Natural killer cell (primary cell): ENCODE results near the gene UCHL5. TPM values are rescaled to one million over a fixed set of nuclear protein-coding genes. Genes with fewer than 3 reads are reported as not detected.

ENCODE experiments used
- ATAC-seq, 3 donors: fragments of 150-1000 bp in 2 of 3; fragments of 200-7000 bp in 1 of 3; cut with Tn5 transposase; 1 replicate in 1 of 3; 2 replicates in 2 of 3; pipeline ENCODE4 v1.10.0; 2021; ENCODE audit warnings: mild to moderate bottlenecking in 2 of 3, moderate library complexity in 2 of 3
- DNase-seq, 2 donors: peaks; one replicate each; pipeline versions ENCODE4 v3.0.0 to v3.0.0-alpha.2; 2013 to 2021; ENCODE audit warnings: mixed read lengths in 1 of 2
- H3K27ac ChIP-seq: one replicate; pipeline ENCODE4 v1.5.1; 2013; ENCODE audit warnings: mild to moderate bottlenecking, low read length
- H3K27me3 ChIP-seq: one replicate; pipeline ENCODE4 v1.6.1; 2013; ENCODE audit warnings: low read length; ENCODE audit not compliant: control insufficient read depth, insufficient read depth
- H3K36me3 ChIP-seq: one replicate; pipeline ENCODE4 v1.6.1; 2013; ENCODE audit warnings: low read length; ENCODE audit not compliant: control insufficient read depth, insufficient read depth
- H3K4me1 ChIP-seq: one replicate; pipeline ENCODE4 v1.6.1; 2013; ENCODE audit warnings: low read length; ENCODE audit not compliant: control insufficient read depth, insufficient read depth
- H3K4me3 ChIP-seq: one replicate; pipeline ENCODE4 v1.5.1; 2013; ENCODE audit warnings: low read length
- H3K9me3 ChIP-seq: one replicate; pipeline ENCODE4 v1.6.1; 2013; ENCODE audit warnings: low read length; ENCODE audit not compliant: control insufficient read depth, insufficient read depth
- H3K27ac Mint-ChIP-seq, 2 donors: one replicate each; pipeline ENCODE4 v1.8.0; 2022; ENCODE audit warnings: mild to moderate bottlenecking in 2 of 2, mixed read lengths in 2 of 2, moderate library complexity in 1 of 2
- H3K27me3 Mint-ChIP-seq, 2 donors: one replicate each; pipeline ENCODE4 v1.8.0; 2022; ENCODE audit warnings: low read depth in 2 of 2, mixed read lengths in 2 of 2
- H3K36me3 Mint-ChIP-seq: one replicate; pipeline ENCODE4 v1.8.0; 2022; ENCODE audit warnings: mixed read lengths
- H3K4me1 Mint-ChIP-seq, 2 donors: one replicate each; pipeline ENCODE4 v1.8.0; 2022; ENCODE audit warnings: mixed read lengths in 2 of 2
- H3K4me3 Mint-ChIP-seq: one replicate; pipeline ENCODE4 v1.8.0; 2022; ENCODE audit warnings: mild to moderate bottlenecking, moderate library complexity, mixed read lengths
- H3K9me3 Mint-ChIP-seq, 2 donors: one replicate each; pipeline ENCODE4 v1.8.0; 2022; ENCODE audit warnings: mixed read lengths in 2 of 2
- CTCF ChIP-seq: fragments of 200-600 bp; IDR thresholded peaks from one replicate; pipeline ENCODE4 v1.8.0; 2022; ENCODE audit warnings: antibody characterized with exemption
- WGBS: methylation state at CpG from one replicate; pipeline ENCODE4 v1.1.7; 2013; ENCODE audit warnings: missing lambda C conversion rate; ENCODE audit not compliant: insufficient coverage; 5-methylcytosine and 5-hydroxymethylcytosine counted together
- intact Hi-C: fragments of 100-400 bp; cut with micrococcal nuclease; formaldehyde crosslinking; loops from one replicate; pipeline ENCODE4 v1.14.2; 2022
- total RNA-seq, 4 donors: library from RNA; stranded (reverse); fragments of 120-200 nt in 1 of 4; gene quantifications; one replicate each; pipeline versions ENCODE4 v1.2.3 to v1.2.4, GENCODE V29; 2013 to 2022

Gene UCHL5
- total RNA-seq, 3 donors from 2014 or later (not counting 1 experiment from before 2014, with no cell fraction given), result 44.3 to 53.9 (median 51.9) TPM

GRCh38 chr1:193060938-193061337, 1.8 kb upstream of the UCHL5 start:
- H3K27me3 Mint-ChIP-seq, result no peaks in the 10 kb centered on the region
- no peak overlapping the region for H3K27ac ChIP-seq
- no peaks in the 10 kb centered on the region for H3K36me3 Mint-ChIP-seq
- no peaks in the 10 kb centered on the region for H3K36me3 ChIP-seq
- DNase-seq, result peak in 1 of 2 donors; percentile 20
- peak overlapping the region; percentile 98 for H3K4me3 Mint-ChIP-seq
- H3K27me3 ChIP-seq, result no peaks in the 10 kb centered on the region
- TF ChIP-seq CTCF, result no peak
- intact Hi-C loops, result no loop called here
- H3K27ac Mint-ChIP-seq, result peak overlapping the region; percentile 98
- no peaks in the 10 kb centered on the region for H3K9me3 Mint-ChIP-seq
- no peaks in the 10 kb centered on the region for H3K9me3 ChIP-seq
- no peak overlapping the region for H3K4me3 ChIP-seq
- ATAC-seq, result no peak
- peaks cover 14% of the 10 kb centered on the region for H3K4me1 ChIP-seq
- 29% methylated on average over 2 of the region's 2 CpGs for WGBS
- H3K4me1 Mint-ChIP-seq, result peaks cover 63 to 80% of the 10 kb centered on the region in 2 donors

- Histone ChIP-seq H3K27me3 (no peaks in the 10 kb centered on the region), H3K27ac (peak overlapping the region; percentile 15), H3K9me3 (no peaks in the 10 kb centered on the region), H3K4me1 (peaks cover 14% of the 10 kb centered on the region), H3K4me3 (peak overlapping the region; percentile 99), H3K36me3 (no peaks in the 10 kb centered on the region)
- intact Hi-C loops, result no loop called here
- DNase-seq (peak in 1 of 2 donors; percentile 12), ATAC-seq (no peak)
- Mint-ChIP-seq H3K27ac (peak overlapping the region; percentile 98), H3K27me3 (no peaks in the 10 kb centered on the region), H3K4me1 (peaks cover 60 to 78% of the 10 kb centered on the region in 2 donors), H3K9me3 (no peaks in the 10 kb centered on the region), H3K4me3 (peak overlapping the region; percentile 98), H3K36me3 (no peaks in the 10 kb centered on the region)
- TF ChIP-seq CTCF, result no peak
- WGBS, result 39% methylated on average over 3 of the region's 4 CpGs
Measured at GRCh38 chr1:193060406-193060805, 1.2 kb upstream of the UCHL5 start.

- H3K4me3 ChIP-seq, result peak overlapping the region; percentile 99
- DNase-seq (no peak), ATAC-seq (no peak)
- H3K27ac Mint-ChIP-seq, result peak overlapping the region; percentile 98
- no peaks in the 10 kb centered on the region for H3K36me3 ChIP-seq
- 0% methylated on average over 5 of the region's 9 CpGs for WGBS
- peak overlapping the region; percentile 98 for H3K4me3 Mint-ChIP-seq
- H3K36me3 Mint-ChIP-seq, result no peaks in the 10 kb centered on the region
- H3K27ac ChIP-seq, result peak overlapping the region; percentile 98
- no peaks in the 10 kb centered on the region for H3K27me3 Mint-ChIP-seq
- H3K4me1 ChIP-seq, result peaks cover 14% of the 10 kb centered on the region
- H3K9me3 ChIP-seq, result no peaks in the 10 kb centered on the region
- intact Hi-C loops, result no loop called here
- no peaks in the 10 kb centered on the region for H3K27me3 ChIP-seq
- H3K4me1 Mint-ChIP-seq, result peaks cover 62 to 75% of the 10 kb centered on the region in 2 donors
- TF ChIP-seq CTCF, result no peak
- H3K9me3 Mint-ChIP-seq, result no peaks in the 10 kb centered on the region
Measured at GRCh38 chr1:193060115-193060403, 899 bp upstream of the UCHL5 start.

GRCh38 chr1:193058529-193059281, 455 bp downstream of the UCHL5 start:
- Mint-ChIP-seq H3K36me3 (no peaks in the 10 kb centered on the region), H3K4me3 (peak overlapping the region; percentile 98), H3K27me3 (no peaks in the 10 kb centered on the region), H3K4me1 (peaks cover 65 to 77% of the 10 kb centered on the region in 2 donors), H3K9me3 (no peaks in the 10 kb centered on the region), H3K27ac (peak overlapping the region; percentile 98)
- Histone ChIP-seq H3K36me3 (no peaks in the 10 kb centered on the region), H3K4me3 (peak overlapping the region; percentile 99), H3K4me1 (peaks cover 14% of the 10 kb centered on the region), H3K27me3 (no peaks in the 10 kb centered on the region), H3K27ac (peak overlapping the region; percentile 98), H3K9me3 (no peaks in the 10 kb centered on the region)
- DNase-seq, result peak; percentile 69 to 75
- peak; percentile 50 to 72 (median 61) for ATAC-seq
- intact Hi-C loops, result loop anchor here (1.0 to 2.0 kb wide), 4 partner anchors 46 to 453 kb away; partner anchors contain the start of genes CDC73 and GLRX2
- TF ChIP-seq CTCF, result no peak
- under 1% methylated on average over 37 of the region's 37 CpGs for WGBS
